Chondrocyte (in vitro differentiated cells): ENCODE measurements around the gene MDN1. TPM values are rescaled to one million over a fixed set of nuclear protein-coding genes. Genes with fewer than 3 reads are reported as not detected.

Experiments
- DNase-seq: peaks from one replicate; pipeline ENCODE4 v3.0.0; 2021; ENCODE audit warnings: mixed read lengths, low spot score
- H3K27ac Mint-ChIP-seq: one replicate; pipeline ENCODE4 v1.8.0; 2021; ENCODE audit warnings: mild to moderate bottlenecking, moderate library complexity, mixed read lengths; ENCODE audit not compliant: unreplicated experiment
- H3K27me3 Mint-ChIP-seq: 2 replicates; pipeline ENCODE4 v1.8.0; 2021; ENCODE audit warnings: low read depth, mixed read lengths
- H3K36me3 Mint-ChIP-seq: 2 replicates; pipeline ENCODE4 v1.8.0; 2021; ENCODE audit warnings: low read depth, mixed read lengths
- H3K4me1 Mint-ChIP-seq: 2 replicates; pipeline ENCODE4 v1.8.0; 2021; ENCODE audit warnings: low read depth, mild to moderate bottlenecking, mixed read lengths
- H3K4me3 Mint-ChIP-seq: one replicate; pipeline ENCODE4 v1.8.0; 2021; ENCODE audit warnings: mild to moderate bottlenecking, moderate library complexity, mixed read lengths; ENCODE audit not compliant: unreplicated experiment
- H3K9me3 Mint-ChIP-seq: 2 replicates; pipeline ENCODE4 v1.8.0; 2021; ENCODE audit warnings: low read depth, mixed read lengths
- total RNA-seq: library from RNA; stranded (reverse); gene quantifications from 3 replicates; pipeline ENCODE4 v1.2.1, GENCODE V29; 2021
- TF ChIP-seq, protein P1 (sequence below): fragments of 200-600 bp; sonication (generic); IDR thresholded peaks from 2 replicates; pipeline ENCODE4 v1.5.0; 2021; ENCODE audit warnings: antibody characterized with exemption, mild to moderate bottlenecking, moderate library complexity

Gene MDN1
- total RNA-seq, 1 donor from 2014 or later, result 35.8 TPM

DNA sequence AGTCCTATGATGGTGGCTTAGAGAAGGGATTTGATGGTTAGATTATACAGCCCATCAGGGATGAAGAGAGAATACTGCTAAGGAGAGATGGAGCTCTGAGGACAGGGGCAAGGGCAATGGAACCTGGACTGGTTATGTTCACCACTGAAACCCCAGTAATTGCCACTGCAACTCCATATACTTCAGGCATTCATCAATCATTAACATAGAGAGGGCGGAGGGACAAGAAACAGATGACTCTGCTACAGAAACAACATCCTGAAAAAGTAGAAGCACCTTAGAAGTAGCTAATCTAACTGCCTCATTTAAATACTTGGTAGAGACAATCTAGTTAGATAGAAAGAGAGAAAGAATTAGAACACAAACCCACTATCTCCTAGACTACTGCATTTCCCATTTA, 89.8 kb downstream of the MDN1 start:
- Mint-ChIP-seq H3K4me3 (no peak overlapping the region), H3K27ac (no peak overlapping the region), H3K4me1 (no peaks in the 10 kb centered on the region), H3K36me3 (peaks cover 39% of the 10 kb centered on the region), H3K9me3 (peaks cover 3% of the 10 kb centered on the region), H3K27me3 (no peaks in the 10 kb centered on the region)
- TF ChIP-seq, protein P1, sequence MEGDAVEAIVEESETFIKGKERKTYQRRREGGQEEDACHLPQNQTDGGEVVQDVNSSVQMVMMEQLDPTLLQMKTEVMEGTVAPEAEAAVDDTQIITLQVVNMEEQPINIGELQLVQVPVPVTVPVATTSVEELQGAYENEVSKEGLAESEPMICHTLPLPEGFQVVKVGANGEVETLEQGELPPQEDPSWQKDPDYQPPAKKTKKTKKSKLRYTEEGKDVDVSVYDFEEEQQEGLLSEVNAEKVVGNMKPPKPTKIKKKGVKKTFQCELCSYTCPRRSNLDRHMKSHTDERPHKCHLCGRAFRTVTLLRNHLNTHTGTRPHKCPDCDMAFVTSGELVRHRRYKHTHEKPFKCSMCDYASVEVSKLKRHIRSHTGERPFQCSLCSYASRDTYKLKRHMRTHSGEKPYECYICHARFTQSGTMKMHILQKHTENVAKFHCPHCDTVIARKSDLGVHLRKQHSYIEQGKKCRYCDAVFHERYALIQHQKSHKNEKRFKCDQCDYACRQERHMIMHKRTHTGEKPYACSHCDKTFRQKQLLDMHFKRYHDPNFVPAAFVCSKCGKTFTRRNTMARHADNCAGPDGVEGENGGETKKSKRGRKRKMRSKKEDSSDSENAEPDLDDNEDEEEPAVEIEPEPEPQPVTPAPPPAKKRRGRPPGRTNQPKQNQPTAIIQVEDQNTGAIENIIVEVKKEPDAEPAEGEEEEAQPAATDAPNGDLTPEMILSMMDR, result no peak
- DNase-seq, result no peak

DNA sequence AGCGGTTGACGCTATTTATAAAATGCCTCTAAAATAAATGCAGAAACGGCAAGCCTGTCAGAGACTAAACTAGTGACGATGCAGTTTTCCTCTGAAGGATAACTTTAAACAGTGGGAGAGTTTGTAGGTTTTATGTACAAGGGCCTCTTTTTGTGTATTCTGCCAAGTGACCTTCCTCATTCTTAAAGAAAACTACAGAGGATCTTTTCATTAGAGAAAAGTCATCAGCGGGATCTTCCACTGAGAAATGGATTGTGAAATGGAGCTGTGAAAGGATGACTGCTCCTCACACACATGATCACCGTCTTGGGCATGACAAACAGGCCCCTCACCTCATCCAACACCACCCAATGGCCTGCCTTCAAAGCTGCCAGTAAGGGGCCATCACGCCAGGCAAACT, 92.1 kb downstream of the MDN1 start:
- no peak overlapping the region for H3K27ac Mint-ChIP-seq
- TF ChIP-seq, protein P1, result no peak
- no peaks in the 10 kb centered on the region for H3K27me3 Mint-ChIP-seq
- peaks cover 43% of the 10 kb centered on the region for H3K36me3 Mint-ChIP-seq
- H3K4me3 Mint-ChIP-seq, result no peak overlapping the region
- DNase-seq, result no peak
- no peaks in the 10 kb centered on the region for H3K4me1 Mint-ChIP-seq
- peaks cover 3% of the 10 kb centered on the region for H3K9me3 Mint-ChIP-seq

DNA sequence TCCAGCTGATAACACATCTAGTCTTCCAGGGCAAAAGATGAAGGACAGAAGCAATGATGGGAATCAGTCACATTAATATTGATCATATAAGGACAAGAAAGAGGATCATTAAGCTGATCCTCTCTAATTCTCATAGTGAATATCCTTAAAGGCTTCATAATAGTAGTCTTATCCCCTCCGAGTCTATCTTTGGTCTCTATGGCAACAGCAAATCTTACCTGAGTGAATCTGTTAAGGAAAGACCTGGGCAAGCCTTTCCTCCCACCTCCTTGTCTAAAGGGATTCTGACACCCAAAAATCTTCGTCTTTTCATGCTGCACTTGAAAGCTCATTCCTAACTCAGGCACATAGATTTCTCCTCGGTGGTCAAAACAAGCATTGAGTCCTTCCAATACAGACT, 94.6 kb downstream of the MDN1 start:
- DNase-seq, result no peak
- Mint-ChIP-seq H3K9me3 (no peaks in the 10 kb centered on the region), H3K36me3 (peaks cover 36% of the 10 kb centered on the region), H3K27me3 (no peaks in the 10 kb centered on the region), H3K27ac (no peak overlapping the region), H3K4me3 (no peak overlapping the region), H3K4me1 (no peaks in the 10 kb centered on the region)
- TF ChIP-seq, protein P1, result no peak

DNA sequence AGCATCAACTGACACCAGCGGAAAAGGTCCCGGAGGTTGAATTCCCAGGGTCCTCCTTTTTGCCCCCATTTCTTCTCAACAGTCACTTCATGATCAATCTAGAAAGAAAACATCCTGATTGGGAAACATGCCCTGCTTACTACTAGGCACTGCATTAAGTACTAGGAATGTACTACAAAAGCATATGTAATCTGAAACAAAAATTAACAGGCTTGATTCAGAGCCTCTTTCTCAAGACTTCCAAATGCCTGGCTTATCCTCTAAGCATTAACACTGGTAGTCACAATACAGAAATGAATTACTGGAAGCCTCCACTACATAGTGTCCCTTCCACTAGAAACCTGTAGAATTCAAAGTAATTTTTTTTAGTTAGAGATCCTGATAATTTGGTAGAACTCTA, 96.5 kb downstream of the MDN1 start:
- Mint-ChIP-seq H3K4me3 (no peak overlapping the region), H3K36me3 (peaks cover 37% of the 10 kb centered on the region), H3K27me3 (no peaks in the 10 kb centered on the region), H3K4me1 (no peaks in the 10 kb centered on the region), H3K9me3 (no peaks in the 10 kb centered on the region), H3K27ac (no peak overlapping the region)
- no peak for DNase-seq
- TF ChIP-seq, protein P1, result no peak

DNA sequence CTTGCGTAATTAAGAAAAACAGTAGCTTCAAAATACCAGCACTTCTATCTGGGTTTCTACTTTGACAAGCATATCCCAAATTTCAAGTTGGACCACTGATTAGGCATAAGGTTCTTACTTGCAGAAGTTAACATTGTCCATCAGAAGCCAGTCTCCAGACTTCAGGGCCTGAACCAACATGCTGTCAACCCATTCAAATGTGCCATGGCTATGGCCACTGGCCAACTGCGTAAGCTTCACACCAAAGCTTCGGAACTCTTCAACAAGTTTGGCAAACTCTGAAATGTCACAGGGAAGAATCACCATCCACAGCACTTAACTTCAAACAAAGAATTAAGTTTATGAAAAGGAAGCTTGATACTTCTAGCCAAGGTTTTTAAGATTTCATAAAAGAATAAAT, 103.1 kb downstream of the MDN1 start:
- no peaks in the 10 kb centered on the region for H3K9me3 Mint-ChIP-seq
- H3K4me1 Mint-ChIP-seq, result no peaks in the 10 kb centered on the region
- peaks cover 36% of the 10 kb centered on the region for H3K36me3 Mint-ChIP-seq
- H3K27me3 Mint-ChIP-seq, result no peaks in the 10 kb centered on the region
- TF ChIP-seq, protein P1, result no peak
- H3K27ac Mint-ChIP-seq, result no peak overlapping the region
- no peak overlapping the region for H3K4me3 Mint-ChIP-seq
- DNase-seq, result no peak
